Mammary epithelial cell (primary cell): ENCODE measurements around the gene SLIT3.

Source experiments
- CTCF ChIP-seq, 2 donors: IDR thresholded peaks in 1 of 2; conservative IDR thresholded peaks in 1 of 2; 2 replicates each; pipeline ENCODE4 v1.5.1; 2011 to 2012; ENCODE audit warnings: inconsistent platforms in 2 of 2, low read length in 2 of 2, mild to moderate bottlenecking in 2 of 2, control low read depth in 1 of 2, low read depth in 1 of 2; ENCODE audit not compliant: insufficient read depth in 1 of 2; ENCODE audit errors: extremely low read depth in 1 of 2
- EZH2 ChIP-seq: IDR thresholded peaks from 2 replicates; pipeline ENCODE4 v1.6.1; 2012; ENCODE audit warnings: low read length, inconsistent platforms, borderline replicate concordance

GRCh38 chr5:168658394-168658793 lies 642.5 kb downstream of the SLIT3 start:
- TF ChIP-seq CTCF (conservative IDR thresholded peaks at IDR 0.05 in 1 of 2, IDR thresholded peaks at IDR 0.05 in 1 of 2; ENCODE audit: extremely low read depth in 1 of 2, insufficient read depth in 1 of 2, low read depth in 1 of 2, low read length in 2 of 2) (no peak), EZH2 (no peak)
